ENCODE data around the gene SLC44A5.

Gene SLC44A5

DNA sequence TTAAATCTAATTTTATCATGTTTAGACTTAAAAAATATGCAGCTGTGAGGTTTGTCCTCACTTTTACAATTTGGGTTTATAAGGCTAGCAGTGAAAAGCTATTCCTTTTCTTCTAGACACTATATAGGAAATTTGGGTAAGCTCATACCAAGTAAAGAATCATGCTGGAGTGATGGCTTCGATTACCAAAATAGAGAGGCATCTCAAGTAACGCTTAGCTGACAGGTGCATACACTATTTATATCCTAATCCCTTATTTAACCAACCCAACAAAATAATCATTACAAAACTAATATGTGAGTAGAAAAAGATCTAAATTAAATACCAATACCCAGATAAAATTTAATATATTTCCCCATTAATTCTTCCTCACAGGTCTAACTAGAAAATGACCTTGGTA is 283.5 kb downstream of the SLC44A5 start:
- H3K27me3 Mint-ChIP-seq (ENCODE audit: low read depth, poor library complexity): no peaks in the 10 kb centered on the region
- no peaks in the 10 kb centered on the region for H3K36me3 Mint-ChIP-seq (ENCODE audit: low read depth)
- no peak overlapping the region for H3K4me3 Mint-ChIP-seq
- H3K27ac Mint-ChIP-seq: no peak overlapping the region
- DNase-seq: no peak
- H3K9me3 Mint-ChIP-seq: no peaks in the 10 kb centered on the region
- TF ChIP-seq, protein P1, sequence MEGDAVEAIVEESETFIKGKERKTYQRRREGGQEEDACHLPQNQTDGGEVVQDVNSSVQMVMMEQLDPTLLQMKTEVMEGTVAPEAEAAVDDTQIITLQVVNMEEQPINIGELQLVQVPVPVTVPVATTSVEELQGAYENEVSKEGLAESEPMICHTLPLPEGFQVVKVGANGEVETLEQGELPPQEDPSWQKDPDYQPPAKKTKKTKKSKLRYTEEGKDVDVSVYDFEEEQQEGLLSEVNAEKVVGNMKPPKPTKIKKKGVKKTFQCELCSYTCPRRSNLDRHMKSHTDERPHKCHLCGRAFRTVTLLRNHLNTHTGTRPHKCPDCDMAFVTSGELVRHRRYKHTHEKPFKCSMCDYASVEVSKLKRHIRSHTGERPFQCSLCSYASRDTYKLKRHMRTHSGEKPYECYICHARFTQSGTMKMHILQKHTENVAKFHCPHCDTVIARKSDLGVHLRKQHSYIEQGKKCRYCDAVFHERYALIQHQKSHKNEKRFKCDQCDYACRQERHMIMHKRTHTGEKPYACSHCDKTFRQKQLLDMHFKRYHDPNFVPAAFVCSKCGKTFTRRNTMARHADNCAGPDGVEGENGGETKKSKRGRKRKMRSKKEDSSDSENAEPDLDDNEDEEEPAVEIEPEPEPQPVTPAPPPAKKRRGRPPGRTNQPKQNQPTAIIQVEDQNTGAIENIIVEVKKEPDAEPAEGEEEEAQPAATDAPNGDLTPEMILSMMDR (IDR thresholded peaks at IDR 0.05): no peak
- H3K4me1 Mint-ChIP-seq: no peaks in the 10 kb centered on the region

DNA sequence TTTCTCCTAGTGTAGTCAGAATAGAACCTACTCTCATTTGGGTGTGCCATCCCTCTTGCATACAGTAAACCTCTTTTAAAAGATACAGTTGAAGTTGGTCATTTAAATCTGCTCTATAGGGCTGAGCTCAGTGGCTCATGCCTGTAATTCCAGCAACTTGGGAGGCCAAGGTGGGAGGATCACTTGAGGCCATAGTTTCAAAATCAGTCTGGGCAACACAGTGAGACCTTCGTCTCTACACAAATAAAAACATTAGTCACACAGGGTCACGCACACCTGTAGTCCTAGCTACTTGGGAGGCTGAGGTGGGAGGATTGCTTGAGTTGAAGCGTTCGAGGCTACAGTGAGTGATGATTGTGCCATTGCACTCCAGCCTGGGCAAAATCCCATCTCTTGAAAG is 292.9 kb downstream of the SLC44A5 start:
- no peak overlapping the region for H3K27ac Mint-ChIP-seq
- peaks cover 4% of the 10 kb centered on the region for H3K9me3 Mint-ChIP-seq
- no peak for DNase-seq
- TF ChIP-seq, protein P1 (IDR thresholded peaks at IDR 0.05): no peak
- peaks cover 2% of the 10 kb centered on the region for H3K27me3 Mint-ChIP-seq (ENCODE audit: low read depth, poor library complexity)
- no peaks in the 10 kb centered on the region for H3K36me3 Mint-ChIP-seq (ENCODE audit: low read depth)
- H3K4me1 Mint-ChIP-seq: no peaks in the 10 kb centered on the region
- no peak overlapping the region for H3K4me3 Mint-ChIP-seq

DNA sequence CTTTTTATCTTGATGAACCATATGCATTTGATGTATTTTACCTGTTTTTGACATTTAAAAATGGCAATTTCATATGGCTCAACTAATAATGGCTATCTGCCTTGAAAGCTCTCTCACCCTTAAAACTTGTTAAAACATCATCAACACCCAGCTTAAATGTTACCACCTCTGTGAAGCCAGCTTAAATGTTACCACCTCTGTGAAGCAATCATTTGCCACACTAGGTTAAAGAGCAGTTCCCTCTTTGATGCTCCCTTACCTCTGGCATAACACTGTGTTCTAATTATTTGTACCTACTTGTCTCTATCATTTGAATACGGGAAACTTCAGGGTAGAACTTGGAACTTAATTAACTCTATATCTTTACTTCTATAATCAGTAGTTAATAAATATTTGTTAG is 294.7 kb downstream of the SLC44A5 start:
- H3K9me3 Mint-ChIP-seq: peaks cover 2% of the 10 kb centered on the region
- H3K27me3 Mint-ChIP-seq (ENCODE audit: low read depth, poor library complexity): peaks cover 2% of the 10 kb centered on the region
- no peaks in the 10 kb centered on the region for H3K36me3 Mint-ChIP-seq (ENCODE audit: low read depth)
- no peak overlapping the region for H3K4me3 Mint-ChIP-seq
- DNase-seq: no peak
- H3K4me1 Mint-ChIP-seq: no peaks in the 10 kb centered on the region
- TF ChIP-seq, protein P1 (IDR thresholded peaks at IDR 0.05): no peak
- H3K27ac Mint-ChIP-seq: no peak overlapping the region

DNA sequence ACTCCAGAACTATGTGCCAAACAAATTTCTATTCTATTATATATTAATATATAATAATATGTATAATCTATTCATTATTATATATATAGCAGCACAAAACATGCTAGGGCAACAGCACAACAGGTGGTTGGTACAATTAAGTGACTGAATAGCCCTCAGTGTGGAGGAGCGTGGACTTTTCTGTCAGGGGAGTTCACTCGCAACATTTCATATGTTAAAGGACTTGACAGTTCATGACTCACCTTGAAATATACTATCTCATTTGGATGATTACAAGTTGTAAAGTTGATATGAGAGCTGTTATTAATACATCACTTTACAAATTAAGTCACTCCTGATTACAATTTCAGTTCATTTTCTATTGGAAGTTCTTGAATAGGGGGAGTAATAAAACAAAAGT is 298.3 kb downstream of the SLC44A5 start:
- no peak for DNase-seq
- Mint-ChIP-seq H3K27me3 (ENCODE audit: low read depth, poor library complexity) (peaks cover 2% of the 10 kb centered on the region), H3K36me3 (ENCODE audit: low read depth) (no peaks in the 10 kb centered on the region), H3K9me3 (no peaks in the 10 kb centered on the region), H3K4me1 (no peaks in the 10 kb centered on the region), H3K27ac (no peak overlapping the region), H3K4me3 (no peak overlapping the region)
- TF ChIP-seq, protein P1 (IDR thresholded peaks at IDR 0.05): no peak

DNA sequence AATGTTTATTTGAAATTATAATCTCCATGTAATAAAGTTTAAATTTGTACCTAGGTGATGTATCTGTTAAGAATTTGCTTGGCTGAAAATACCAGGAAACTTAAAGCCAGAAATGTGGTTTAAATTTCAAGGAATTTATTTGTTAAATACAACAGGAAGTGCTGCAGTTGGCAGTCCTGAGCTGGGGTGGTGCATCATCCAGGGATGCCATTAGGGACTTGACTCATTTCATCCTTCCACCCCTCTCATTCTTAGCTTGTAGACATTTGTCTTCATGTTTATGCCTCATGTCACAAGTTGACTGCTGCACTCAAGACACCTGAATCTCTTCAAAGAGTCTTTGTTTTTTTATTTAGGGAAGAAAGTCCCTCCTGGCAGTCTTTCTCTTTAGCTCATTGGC is 300.8 kb downstream of the SLC44A5 start:
- no peaks in the 10 kb centered on the region for H3K27me3 Mint-ChIP-seq (ENCODE audit: low read depth, poor library complexity)
- H3K27ac Mint-ChIP-seq: no peak overlapping the region
- no peaks in the 10 kb centered on the region for H3K4me1 Mint-ChIP-seq
- H3K36me3 Mint-ChIP-seq (ENCODE audit: low read depth): no peaks in the 10 kb centered on the region
- H3K4me3 Mint-ChIP-seq: no peak overlapping the region
- no peak for DNase-seq
- H3K9me3 Mint-ChIP-seq: no peaks in the 10 kb centered on the region
- TF ChIP-seq, protein P1 (IDR thresholded peaks at IDR 0.05): no peak

DNA sequence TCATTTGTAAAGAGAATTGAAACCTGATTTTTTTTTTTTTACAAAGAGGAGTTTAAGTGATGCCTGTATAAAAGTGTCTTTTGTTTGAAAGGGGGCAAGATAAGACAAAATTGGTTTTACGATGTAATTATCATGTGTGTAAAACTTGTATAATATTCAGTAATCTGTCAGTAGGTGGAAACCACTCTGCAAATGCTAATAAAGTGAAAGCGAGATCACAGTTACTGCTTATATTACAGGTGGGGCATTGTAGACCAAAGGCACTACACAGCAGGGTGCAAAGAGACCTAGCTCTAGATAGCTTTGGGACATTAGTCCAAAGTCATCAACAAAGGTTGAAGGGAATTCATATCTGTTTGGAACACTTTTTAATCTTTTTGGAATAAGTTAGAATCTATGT is 302.5 kb downstream of the SLC44A5 start:
- DNase-seq: no peak
- Mint-ChIP-seq H3K9me3 (no peaks in the 10 kb centered on the region), H3K27ac (no peak overlapping the region), H3K27me3 (ENCODE audit: low read depth, poor library complexity) (no peaks in the 10 kb centered on the region), H3K4me3 (no peak overlapping the region), H3K36me3 (ENCODE audit: low read depth) (no peaks in the 10 kb centered on the region), H3K4me1 (no peaks in the 10 kb centered on the region)
- TF ChIP-seq, protein P1 (IDR thresholded peaks at IDR 0.05): no peak
